Activated T-helper 2 cell treated with anti-CD3 and anti-CD28 coated beads, Interferon-gamma antibody, Interleukin-2, Interleukin-4, amounts not matched to agents 10 μg/mL and 5 μg/mL and 100 μg/mL, durations not matched to agents 14 hours and 24 hours and 36 hours (primary cell): Measurements from ENCODE around the gene PIGP. TPM values are rescaled to one million over a fixed set of nuclear protein-coding genes. Genes with fewer than 3 reads are reported as not detected.

Source experiments
- DNase-seq: peaks from one replicate; pipeline ENCODE4 v3.0.0; 2021; ENCODE audit warnings: low spot score
- H3K27ac Mint-ChIP-seq: one replicate; pipeline ENCODE4 v1.8.0; 2021; ENCODE audit warnings: mixed read lengths
- H3K27me3 Mint-ChIP-seq: one replicate; pipeline ENCODE4 v1.8.0; 2021; ENCODE audit warnings: low read depth, mixed read lengths
- H3K36me3 Mint-ChIP-seq: one replicate; pipeline ENCODE4 v1.8.0; 2021; ENCODE audit warnings: low read depth, mixed read lengths
- H3K4me1 Mint-ChIP-seq: one replicate; pipeline ENCODE4 v1.8.0; 2021; ENCODE audit warnings: low read depth, mixed read lengths
- H3K4me3 Mint-ChIP-seq: one replicate; pipeline ENCODE4 v1.8.0; 2021; ENCODE audit warnings: low read depth, mild to moderate bottlenecking, moderate library complexity, mixed read lengths
- H3K9me3 Mint-ChIP-seq: one replicate; pipeline ENCODE4 v1.8.0; 2021; ENCODE audit warnings: mixed read lengths
- intact Hi-C: fragments of 100-400 bp; cut with micrococcal nuclease; formaldehyde crosslinking; loops from one replicate; pipeline ENCODE4 v1.15.1; 2023
- total RNA-seq: library from RNA; stranded (reverse); gene quantifications from 2 replicates; pipeline ENCODE4 v1.2.3, GENCODE V29; 2022

The PIGP gene
- total RNA-seq, 1 donor from 2014 or later, result 23.7 TPM

DNA sequence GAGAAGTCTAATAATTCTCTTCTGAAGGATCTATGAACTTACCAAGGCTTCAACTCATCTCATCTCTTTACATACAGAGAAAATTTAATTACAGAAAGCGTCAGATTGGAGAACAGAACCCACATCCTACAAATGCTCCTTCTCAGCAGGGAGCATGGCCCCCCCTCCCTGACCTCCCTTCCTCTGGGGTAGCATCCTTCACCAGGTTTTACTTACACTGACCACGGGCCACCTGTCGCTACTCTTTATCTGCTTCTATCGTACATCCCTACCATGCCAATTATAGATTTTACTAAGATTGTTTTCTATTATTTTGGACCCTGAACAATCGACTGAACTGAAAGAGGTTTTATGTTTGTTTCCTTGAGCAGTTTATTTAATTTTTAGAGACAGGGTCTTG is 40.6 kb downstream of the PIGP start:
- no peaks in the 10 kb centered on the region for H3K36me3 Mint-ChIP-seq
- DNase-seq, result no peak
- no peak overlapping the region for H3K4me3 Mint-ChIP-seq
- no peaks in the 10 kb centered on the region for H3K9me3 Mint-ChIP-seq
- no peak overlapping the region for H3K27ac Mint-ChIP-seq
- peaks cover 2% of the 10 kb centered on the region for H3K4me1 Mint-ChIP-seq
- peaks cover 7% of the 10 kb centered on the region for H3K27me3 Mint-ChIP-seq
- intact Hi-C loops, result no loop called here

DNA sequence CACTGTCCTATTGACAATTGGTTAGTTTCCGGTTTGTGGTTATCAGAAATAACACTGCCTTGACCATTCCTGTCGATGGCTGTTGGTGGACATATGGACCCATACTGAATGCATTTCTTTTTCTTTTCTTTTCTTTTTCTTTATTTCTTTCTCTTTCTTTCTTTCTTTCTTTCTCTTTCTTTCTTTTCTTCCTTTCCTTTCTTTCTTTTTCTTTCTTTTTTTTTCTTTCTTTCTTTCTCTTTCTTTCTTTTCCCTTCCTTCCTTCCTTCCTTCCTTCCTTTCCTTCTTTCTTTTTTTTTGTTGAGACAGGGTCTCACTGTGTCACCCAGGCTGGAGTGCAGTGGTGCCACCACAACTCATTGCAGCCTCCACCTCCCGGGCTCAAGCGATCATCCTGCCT is 42.0 kb downstream of the PIGP start:
- Mint-ChIP-seq H3K36me3 (no peaks in the 10 kb centered on the region), H3K4me3 (no peak overlapping the region), H3K4me1 (peaks cover 2% of the 10 kb centered on the region), H3K9me3 (no peaks in the 10 kb centered on the region), H3K27me3 (peaks cover 10% of the 10 kb centered on the region), H3K27ac (no peak overlapping the region)
- intact Hi-C loops, result no loop called here
- no peak for DNase-seq

DNA sequence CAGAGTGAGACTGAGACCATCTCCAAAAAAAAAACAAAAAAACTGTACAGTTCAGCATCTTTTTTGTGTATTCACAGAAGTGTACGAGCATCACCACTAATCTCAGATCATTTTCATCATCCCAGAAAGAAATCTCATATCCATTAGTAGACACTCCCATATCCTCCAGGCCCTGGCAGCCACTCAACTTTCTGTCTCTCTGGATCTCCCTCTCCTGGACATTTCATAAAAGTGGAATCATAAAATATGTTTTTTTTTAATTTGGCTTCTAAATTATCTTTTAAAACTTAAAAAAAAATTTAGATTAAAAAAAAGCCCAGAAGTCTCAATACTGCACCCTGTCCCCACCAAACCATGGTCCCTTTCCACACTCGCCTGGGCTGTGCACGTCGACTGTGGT is 44.3 kb downstream of the PIGP start:
- no peaks in the 10 kb centered on the region for H3K9me3 Mint-ChIP-seq
- H3K4me3 Mint-ChIP-seq, result no peak overlapping the region
- peaks cover 2% of the 10 kb centered on the region for H3K4me1 Mint-ChIP-seq
- intact Hi-C loops, result no loop called here
- no peaks in the 10 kb centered on the region for H3K36me3 Mint-ChIP-seq
- no peak overlapping the region for H3K27ac Mint-ChIP-seq
- DNase-seq, result no peak
- peaks cover 8% of the 10 kb centered on the region for H3K27me3 Mint-ChIP-seq

DNA sequence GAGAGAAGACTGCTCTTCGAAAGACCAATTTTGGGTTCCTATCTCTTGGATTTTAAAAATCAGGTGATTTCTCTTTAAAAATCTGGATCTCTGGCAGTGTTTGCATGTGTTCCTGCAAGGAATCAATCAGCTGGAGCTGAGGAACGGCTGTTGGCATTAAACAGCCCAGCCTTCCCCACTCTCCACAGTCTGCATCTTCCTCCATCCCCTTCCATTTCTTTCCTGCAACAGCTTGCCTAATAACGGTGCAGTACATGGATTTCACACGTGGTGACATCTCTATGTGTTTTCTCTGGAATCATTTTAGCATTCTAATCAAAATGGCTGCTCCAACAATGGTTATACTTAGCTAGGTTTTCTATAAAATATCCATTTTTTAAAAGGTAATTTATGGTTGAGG is 46.4 kb downstream of the PIGP start:
- Mint-ChIP-seq H3K9me3 (no peaks in the 10 kb centered on the region), H3K27me3 (peaks cover 6% of the 10 kb centered on the region), H3K4me3 (no peak overlapping the region), H3K36me3 (no peaks in the 10 kb centered on the region), H3K4me1 (no peaks in the 10 kb centered on the region), H3K27ac (no peak overlapping the region)
- intact Hi-C loops, result no loop called here
- no peak for DNase-seq

DNA sequence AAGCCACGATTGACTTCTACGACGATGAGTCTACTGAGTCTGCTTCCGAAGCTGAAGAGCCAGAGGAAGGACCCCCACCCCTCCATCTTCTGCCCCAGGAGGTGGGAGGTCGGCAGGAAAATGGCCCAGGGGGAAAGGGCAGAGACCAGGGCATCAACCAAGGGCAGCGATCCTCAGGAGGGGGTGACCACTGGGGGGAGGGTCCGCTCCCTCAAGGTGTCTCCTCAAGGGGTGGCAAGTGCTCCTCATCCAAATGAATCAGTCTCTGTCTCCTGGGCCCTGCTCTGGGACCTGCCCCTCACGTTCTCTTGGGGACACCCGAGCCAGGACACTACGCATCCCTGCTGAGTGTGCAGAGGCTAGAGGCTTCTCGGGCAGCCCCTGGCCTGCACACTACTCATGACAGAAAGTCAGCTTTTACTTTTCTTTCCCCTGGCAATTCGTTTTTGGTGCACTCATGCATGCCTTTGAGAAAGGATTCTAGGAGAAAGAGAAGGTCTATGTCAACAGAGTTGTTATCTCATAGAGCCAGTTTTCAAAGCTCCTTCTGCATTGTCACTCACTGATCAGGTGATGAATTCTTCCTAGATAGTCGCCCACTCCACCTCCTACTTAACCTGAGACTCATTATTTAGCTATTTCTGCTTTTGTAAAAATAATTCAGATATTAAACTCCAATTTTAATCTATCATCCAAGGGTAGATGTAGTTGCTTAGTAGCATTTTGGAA is 54.8 kb downstream of the PIGP start:
- intact Hi-C loops, result no loop called here
- H3K36me3 Mint-ChIP-seq, result no peaks in the 10 kb centered on the region
- no peak overlapping the region for H3K4me3 Mint-ChIP-seq
- H3K4me1 Mint-ChIP-seq, result no peaks in the 10 kb centered on the region
- H3K27ac Mint-ChIP-seq, result no peak overlapping the region
- no peak for DNase-seq
- peaks cover 15% of the 10 kb centered on the region for H3K27me3 Mint-ChIP-seq
- no peaks in the 10 kb centered on the region for H3K9me3 Mint-ChIP-seq

Other genes starting within 250 kb of the PIGP start
- gene HLCS, start 106.4 kb downstream of the PIGP start, total RNA-seq, result 17.2 and 18.7 TPM in 2 replicates
- gene RIPPLY3, start 66.4 kb downstream of the PIGP start, total RNA-seq, result 0.21 TPM in 1 of 2 replicates, not detected in the other
- gene TTC3, start 183 bp upstream of the PIGP start, total RNA-seq, result 60.9 and 66.8 TPM in 2 replicates
- gene VPS26C, start 194.3 kb upstream of the PIGP start, total RNA-seq, result 58.0 and 59.4 TPM in 2 replicates